IMR-90 (cell line): ENCODE measurements around the gene DYRK3. TPM values are rescaled to one million over a fixed set of nuclear protein-coding genes. Genes with fewer than 3 reads are reported as not detected.

Experiments used
- ATAC-seq: fragments of 200-7000 bp; cut with Tn5 transposase; 2 replicates; pipeline ENCODE4 v1.9.1; 2020; ENCODE audit warnings: low read depth, mild to moderate bottlenecking, moderate library complexity
- BruUV-seq: library from RNA; stranded (reverse); fragments of 400-500 nt; replicated peaks from 2 replicates; lab custom pipeline; 2021; lab: Mats Ljungman, UMichigan
- CTCF ChIA-PET: fragments of 300-600 bp; formaldehyde crosslinking; extraction: SDS; loops from one replicate; lab custom pipeline; 2021; ENCODE audit warnings: antibody characterized with exemption; lab: Yijun Ruan, JAX
- POLR2A ChIA-PET: fragments of 300-600 bp; sonication (Branson Sonifier 250); formaldehyde crosslinking; loops from one replicate; lab custom pipeline; 2022; ENCODE audit warnings: antibody characterized with exemption; ENCODE audit not compliant: unreplicated experiment; lab: Charles Lee
- DNase-seq: peaks from one replicate; pipeline ENCODE4 v3.0.0; 2013
- H2AFZ ChIP-seq: replicated peaks from 2 replicates; pipeline ENCODE3; 2013; ENCODE audit warnings: low read length, mild to moderate bottlenecking; ENCODE audit not compliant: poor library complexity
- H2AK5ac ChIP-seq: 2 replicates; pipeline ENCODE4 v1.6.1; 2013; ENCODE audit warnings: low read depth, low read length, inconsistent platforms
- H2AK9ac ChIP-seq: replicated peaks from 2 replicates; pipeline ENCODE3; 2013; ENCODE audit warnings: mild to moderate bottlenecking, low read depth, low read length, moderate library complexity; ENCODE audit not compliant: poor library complexity
- H2BK120ac ChIP-seq: 2 replicates; pipeline ENCODE4 v1.6.1; 2013; ENCODE audit warnings: low read depth, low read length, inconsistent platforms
- H2BK15ac ChIP-seq: 3 replicates; pipeline ENCODE4 v1.6.1; 2013; ENCODE audit warnings: low read depth, low read length, inconsistent platforms
- H2BK20ac ChIP-seq: 2 replicates; pipeline ENCODE4 v1.6.1; 2013; ENCODE audit warnings: low read depth, mild to moderate bottlenecking, inconsistent platforms, low read length, moderate library complexity
- H2BK5ac ChIP-seq: 2 replicates; pipeline ENCODE4 v1.6.1; 2013; ENCODE audit warnings: mild to moderate bottlenecking, low read depth, low read length, inconsistent platforms; ENCODE audit not compliant: poor library complexity, severe bottlenecking
- H3K14ac ChIP-seq: replicated peaks from 2 replicates; pipeline ENCODE4 v1.6.1; 2013; ENCODE audit warnings: low read depth, low read length, inconsistent platforms
- H3K18ac ChIP-seq: 2 replicates; pipeline ENCODE4 v1.6.1; 2013; ENCODE audit warnings: low read depth, low read length, control low read depth
- H3K23ac ChIP-seq: 2 replicates; pipeline ENCODE4 v1.6.1; 2013; ENCODE audit warnings: low read depth, low read length, inconsistent platforms
- H3K27ac ChIP-seq: 2 replicates; pipeline ENCODE4 v1.5.1; 2013; ENCODE audit warnings: mild to moderate bottlenecking, control low read depth, low read length; ENCODE audit not compliant: insufficient read depth
- H3K27me3 ChIP-seq: 2 replicates; pipeline ENCODE4 v1.6.1; 2013; ENCODE audit warnings: low read length; ENCODE audit not compliant: control insufficient read depth, insufficient read depth
- H3K36me3 ChIP-seq: 2 replicates; pipeline ENCODE4 v1.6.1; 2013; ENCODE audit warnings: low read length, mixed read lengths; ENCODE audit not compliant: control insufficient read depth, insufficient read depth
- H3K4ac ChIP-seq: 2 replicates; pipeline ENCODE4 v1.6.1; 2013; ENCODE audit warnings: low read depth, low read length, inconsistent platforms
- H3K4me1 ChIP-seq: 2 replicates; pipeline ENCODE4 v1.6.1; 2013; ENCODE audit warnings: low read length, mixed read lengths; ENCODE audit not compliant: control insufficient read depth, insufficient read depth
- H3K4me2 ChIP-seq: 2 replicates; pipeline ENCODE4 v1.6.1; 2013; ENCODE audit warnings: low read depth, mild to moderate bottlenecking, control low read depth, low read length, moderate library complexity
- H3K4me3 ChIP-seq: 2 replicates; pipeline ENCODE4 v1.5.1; 2013; ENCODE audit warnings: low read depth, mild to moderate bottlenecking, control low read depth, low read length, moderate library complexity; ENCODE audit not compliant: insufficient read depth
- H3K56ac ChIP-seq: 2 replicates; pipeline ENCODE4 v1.6.1; 2013; ENCODE audit warnings: low read length, inconsistent platforms; ENCODE audit not compliant: insufficient read depth; ENCODE audit errors: extremely low read depth
- H3K79me1 ChIP-seq, 2 experiments: 2 replicates each; pipeline ENCODE4 v1.6.1; 2013; ENCODE audit warnings: low read length in 2 of 2, inconsistent platforms in 1 of 2, low read depth in 1 of 2
- H3K9ac ChIP-seq: 2 replicates; pipeline ENCODE4 v1.6.1; 2013; ENCODE audit warnings: low read depth, low read length, control low read depth
- H3K9me1 ChIP-seq: 2 replicates; pipeline ENCODE4 v1.6.1; 2013; ENCODE audit warnings: low read length, inconsistent platforms; ENCODE audit not compliant: insufficient read depth
- H3K9me3 ChIP-seq: 2 replicates; pipeline ENCODE4 v1.6.1; 2013; ENCODE audit warnings: low read length; ENCODE audit not compliant: control insufficient read depth, insufficient read depth
- H4K20me1 ChIP-seq: 2 replicates; pipeline ENCODE4 v1.6.1; 2013; ENCODE audit warnings: low read length, inconsistent platforms; ENCODE audit not compliant: insufficient read depth
- H4K5ac ChIP-seq: 2 replicates; pipeline ENCODE4 v1.6.1; 2013; ENCODE audit warnings: mild to moderate bottlenecking, low read depth, low read length, control low read depth
- H4K8ac ChIP-seq, 2 experiments: 2 replicates each; pipeline ENCODE4 v1.6.1; 2013; ENCODE audit warnings: low read depth in 2 of 2, low read length in 2 of 2, control low read depth in 1 of 2, inconsistent platforms in 1 of 2
- H4K91ac ChIP-seq: 2 replicates; pipeline ENCODE4 v1.6.1; 2013; ENCODE audit warnings: low read depth, low read length, inconsistent platforms; ENCODE audit not compliant: insufficient read depth
- BHLHE40 ChIP-seq: fragments of 150-350 bp; IDR thresholded peaks from 2 replicates; pipeline ENCODE4 v1.6.1; 2016; ENCODE audit warnings: mild to moderate bottlenecking, low read depth, low read length
- CEBPB ChIP-seq: IDR thresholded peaks from 2 replicates; pipeline ENCODE4 v1.6.1; 2012; ENCODE audit warnings: low read depth, low read length, improper control_type of control experiment
- CHD1 ChIP-seq: IDR thresholded peaks from 2 replicates; pipeline ENCODE4 v1.6.1; 2012; ENCODE audit warnings: low read depth, low read length, improper control_type of control experiment
- FOS ChIP-seq: fragments of 150-350 bp; IDR thresholded peaks from 2 replicates; pipeline ENCODE4 v1.6.1; 2016; ENCODE audit warnings: low read depth, low read length
- MAFK ChIP-seq: IDR thresholded peaks from 2 replicates; pipeline ENCODE4 v1.6.1; 2012; ENCODE audit warnings: low read depth, low read length, improper control_type of control experiment
- MAZ ChIP-seq: IDR thresholded peaks from 2 replicates; pipeline ENCODE4 v1.6.1; 2012; ENCODE audit warnings: low read depth, mild to moderate bottlenecking, low read length, improper control_type of control experiment, moderate library complexity, borderline replicate concordance
- MXI1 ChIP-seq: IDR thresholded peaks from 2 replicates; pipeline ENCODE4 v1.6.1; 2012; ENCODE audit warnings: low read depth, mild to moderate bottlenecking, low read length, moderate library complexity, borderline replicate concordance
- NFE2L2 ChIP-seq: fragments of 150-350 bp; IDR thresholded peaks from 2 replicates; pipeline ENCODE4 v1.6.1; 2016; ENCODE audit warnings: low read depth, mild to moderate bottlenecking, low read length
- POLR2A ChIP-seq: IDR thresholded peaks from 2 replicates; pipeline ENCODE4 v1.6.1; 2012; ENCODE audit warnings: mild to moderate bottlenecking, low read depth, low read length
- RAD21 ChIP-seq: IDR thresholded peaks from 2 replicates; pipeline ENCODE4 v1.6.1; 2012; ENCODE audit warnings: low read length, improper control_type of control experiment
- RCOR1 ChIP-seq: IDR thresholded peaks from 2 replicates; pipeline ENCODE4 v1.6.1; 2012; ENCODE audit warnings: mild to moderate bottlenecking, low read length, improper control_type of control experiment; ENCODE audit not compliant: insufficient replicate concordance
- RFX5 ChIP-seq: IDR thresholded peaks from 2 replicates; pipeline ENCODE4 v1.8.0; 2012; ENCODE audit warnings: low read depth, mild to moderate bottlenecking, low read length, moderate library complexity
- SMC3 ChIP-seq: fragments of 150-350 bp; IDR thresholded peaks from 2 replicates; pipeline ENCODE4 v1.6.1; 2016; ENCODE audit warnings: low read depth, mild to moderate bottlenecking, antibody characterized with exemption, low read length, moderate library complexity
- WGBS, 2 experiments: methylation state at CpG; one replicate each; pipeline versions ENCODE4 v1.1.5 to v1.1.7; 2013; ENCODE audit warnings: missing lambda C conversion rate in 2 of 2; ENCODE audit not compliant: insufficient read length in 1 of 2; ENCODE audit errors: extremely low coverage in 2 of 2; 5-methylcytosine and 5-hydroxymethylcytosine counted together
- dilution Hi-C: fragments of 300-500 bp; cut with HindIII; formaldehyde crosslinking; loops from one replicate; pipeline ENCODE4 v1.14.3; 2018; ENCODE audit warnings: low sequenced_read_pairs; ENCODE audit not compliant: unreplicated experiment
- in situ Hi-C: fragments of 300-500 bp; cut with MboI; formaldehyde crosslinking; loops from 3 replicates; pipeline ENCODE4 v1.14.3; 2019; ENCODE audit warnings: low sequenced_read_pairs, inconsistent platforms, mixed read lengths
- intact Hi-C: fragments of 100-400 bp; cut with micrococcal nuclease; formaldehyde crosslinking; loops from 2 replicates; pipeline ENCODE4 v1.10.0; 2022
- polyA plus RNA-seq, 3 experiments: library from polyadenylated mRNA; depleted of rRNA; stranded (reverse); fragments of >200 nt; gene quantifications; 2 replicates each; pipeline ENCODE4 v1.2.3, GENCODE V29; 2012; ENCODE audit warnings: low replicate concordance in 1 of 3
- total RNA-seq: library from RNA; depleted of rRNA; stranded (reverse); fragments of >200 nt; gene quantifications from 2 replicates; pipeline ENCODE4 v1.2.3, GENCODE V29; 2012
- TF ChIP-seq, protein P1 (sequence below): conservative IDR thresholded peaks from 2 replicates; pipeline ENCODE4 v1.5.1; 2012; ENCODE audit warnings: mild to moderate bottlenecking, low read depth, low read length, improper control_type of control experiment
- TF ChIP-seq, protein P2 (sequence below): fragments of 150-350 bp; IDR thresholded peaks from 2 replicates; pipeline ENCODE4 v1.6.1; 2016; ENCODE audit warnings: low read depth, mild to moderate bottlenecking, low read length, moderate library complexity, borderline replicate concordance
- TF ChIP-seq, protein P3 (sequence below): fragments of 150-350 bp; IDR thresholded peaks from 2 replicates; pipeline ENCODE4 v1.6.1; 2017; ENCODE audit warnings: mild to moderate bottlenecking, antibody characterized with exemption, low read length, low read depth

Gene DYRK3
- total and polyA plus RNA-seq, 2 of the 4 experiments (the other 2 are of a cell fraction), result 5.5 to 22.0 TPM

DNA sequence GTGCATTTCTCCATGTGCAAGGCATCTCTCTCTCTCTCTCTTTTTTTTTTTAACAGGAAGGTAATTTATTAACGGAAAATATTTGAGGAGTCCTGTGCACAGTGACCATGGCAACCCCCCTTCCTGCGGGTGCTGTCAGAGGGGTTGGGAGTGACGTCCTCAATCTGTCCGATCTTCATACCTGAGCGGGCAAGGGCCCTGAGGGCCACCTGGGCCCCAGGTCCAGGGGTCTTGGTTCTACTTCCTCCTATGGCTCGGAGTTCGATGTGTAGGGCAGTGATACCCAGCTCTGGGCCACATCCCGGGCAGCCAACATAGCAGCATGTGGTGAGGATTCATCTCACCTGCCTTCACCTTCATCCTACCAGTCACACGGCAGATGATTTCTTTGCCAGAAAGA, 60.4 kb downstream of the DYRK3 start:
- CTCF ChIA-PET, result no interaction called here

More for the DNA sequence above, 60.4 kb downstream of the DYRK3 start:
- no peak overlapping the region for H4K8ac ChIP-seq
- no peak overlapping the region for H2AK5ac ChIP-seq
- no CpG with 5 or more reads among the region's 9 CpGs for WGBS, 2 experiments
- intact Hi-C loops (no loop called here), in situ Hi-C loops (no loop called here), dilution Hi-C loops (no loop called here)
- H3K36me3 ChIP-seq, result peaks cover 8% of the 10 kb centered on the region
- no peak overlapping the region for H2BK5ac ChIP-seq
- POLR2A ChIA-PET, result no interaction called here
- no peak overlapping the region for H4K5ac ChIP-seq
- no peaks in the 10 kb centered on the region for H3K27me3 ChIP-seq
- H3K9me3 ChIP-seq, result no peaks in the 10 kb centered on the region
- no peak overlapping the region for H2BK120ac ChIP-seq
- no peak overlapping the region for H2AK9ac ChIP-seq
- H3K4me3 ChIP-seq, result no peak overlapping the region
- ATAC-seq (no peak), DNase-seq (no peak)
- no peak overlapping the region for H2AFZ ChIP-seq
- H2BK20ac ChIP-seq, result no peak overlapping the region
- H3K79me1 ChIP-seq, result peaks cover 30 to 100% of the 10 kb centered on the region in 2 experiments
- H3K9ac ChIP-seq, result no peak overlapping the region
- TF ChIP-seq MXI1 (no peak), RAD21 (no peak), RFX5 (no peak), NFE2L2 (no peak), POLR2A (no peak), SMC3 (no peak), BHLHE40 (no peak), MAZ (no peak), CHD1 (no peak), CEBPB (no peak), MAFK (no peak), RCOR1 (no peak), FOS (no peak)
- TF ChIP-seq, protein P1, sequence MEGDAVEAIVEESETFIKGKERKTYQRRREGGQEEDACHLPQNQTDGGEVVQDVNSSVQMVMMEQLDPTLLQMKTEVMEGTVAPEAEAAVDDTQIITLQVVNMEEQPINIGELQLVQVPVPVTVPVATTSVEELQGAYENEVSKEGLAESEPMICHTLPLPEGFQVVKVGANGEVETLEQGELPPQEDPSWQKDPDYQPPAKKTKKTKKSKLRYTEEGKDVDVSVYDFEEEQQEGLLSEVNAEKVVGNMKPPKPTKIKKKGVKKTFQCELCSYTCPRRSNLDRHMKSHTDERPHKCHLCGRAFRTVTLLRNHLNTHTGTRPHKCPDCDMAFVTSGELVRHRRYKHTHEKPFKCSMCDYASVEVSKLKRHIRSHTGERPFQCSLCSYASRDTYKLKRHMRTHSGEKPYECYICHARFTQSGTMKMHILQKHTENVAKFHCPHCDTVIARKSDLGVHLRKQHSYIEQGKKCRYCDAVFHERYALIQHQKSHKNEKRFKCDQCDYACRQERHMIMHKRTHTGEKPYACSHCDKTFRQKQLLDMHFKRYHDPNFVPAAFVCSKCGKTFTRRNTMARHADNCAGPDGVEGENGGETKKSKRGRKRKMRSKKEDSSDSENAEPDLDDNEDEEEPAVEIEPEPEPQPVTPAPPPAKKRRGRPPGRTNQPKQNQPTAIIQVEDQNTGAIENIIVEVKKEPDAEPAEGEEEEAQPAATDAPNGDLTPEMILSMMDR, result no peak
- TF ChIP-seq, protein P2, sequence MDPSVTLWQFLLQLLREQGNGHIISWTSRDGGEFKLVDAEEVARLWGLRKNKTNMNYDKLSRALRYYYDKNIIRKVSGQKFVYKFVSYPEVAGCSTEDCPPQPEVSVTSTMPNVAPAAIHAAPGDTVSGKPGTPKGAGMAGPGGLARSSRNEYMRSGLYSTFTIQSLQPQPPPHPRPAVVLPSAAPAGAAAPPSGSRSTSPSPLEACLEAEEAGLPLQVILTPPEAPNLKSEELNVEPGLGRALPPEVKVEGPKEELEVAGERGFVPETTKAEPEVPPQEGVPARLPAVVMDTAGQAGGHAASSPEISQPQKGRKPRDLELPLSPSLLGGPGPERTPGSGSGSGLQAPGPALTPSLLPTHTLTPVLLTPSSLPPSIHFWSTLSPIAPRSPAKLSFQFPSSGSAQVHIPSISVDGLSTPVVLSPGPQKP, result no peak
- TF ChIP-seq, protein P3, sequence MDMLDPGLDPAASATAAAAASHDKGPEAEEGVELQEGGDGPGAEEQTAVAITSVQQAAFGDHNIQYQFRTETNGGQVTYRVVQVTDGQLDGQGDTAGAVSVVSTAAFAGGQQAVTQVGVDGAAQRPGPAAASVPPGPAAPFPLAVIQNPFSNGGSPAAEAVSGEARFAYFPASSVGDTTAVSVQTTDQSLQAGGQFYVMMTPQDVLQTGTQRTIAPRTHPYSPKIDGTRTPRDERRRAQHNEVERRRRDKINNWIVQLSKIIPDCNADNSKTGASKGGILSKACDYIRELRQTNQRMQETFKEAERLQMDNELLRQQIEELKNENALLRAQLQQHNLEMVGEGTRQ, result no peak
- no peak overlapping the region for H2BK15ac ChIP-seq
- no peak overlapping the region for H3K14ac ChIP-seq
- no peak overlapping the region for H3K23ac ChIP-seq
- no peak overlapping the region for H3K27ac ChIP-seq
- H3K56ac ChIP-seq, result no peak overlapping the region
- peaks cover 82% of the 10 kb centered on the region for H3K9me1 ChIP-seq
- peaks cover 100% of the 10 kb centered on the region for H4K20me1 ChIP-seq
- peaks cover 53% of the 10 kb centered on the region for H3K4me1 ChIP-seq
- no TSS peak for BruUV-seq
- H3K4me2 ChIP-seq, result no peak overlapping the region
- H3K18ac ChIP-seq, result no peak overlapping the region
- H4K91ac ChIP-seq, result no peak overlapping the region
- H3K4ac ChIP-seq, result no peak overlapping the region
